Activated CD4-positive, alpha-beta T cell treated with anti-CD3 and anti-CD28 coated beads, Interleukin-2, amount 50 U/mL, for 24 hours (primary cell): ENCODE results near the gene MRPL24.

Experiments used
- DNase-seq, 2 donors: peaks; one replicate each; pipeline ENCODE4 v3.0.0-alpha.2; 2020; ENCODE audit warnings: low read depth in 1 of 2, low spot score in 1 of 2

Gene MRPL24

GRCh38 chr1:156744344-156744743, 3.5 kb upstream of the MRPL24 start:
- DNase-seq, result no peak

GRCh38 chr1:156743367-156744302, 2.7 kb upstream of the MRPL24 start:
- no peak for DNase-seq

- DNase-seq, result no peak
These were observed 1.9 kb upstream of the MRPL24 start for GRCh38 chr1:156742801-156743200.

- no peak for DNase-seq
These were observed 1.1 kb upstream of the MRPL24 start for GRCh38 chr1:156742017-156742416.

- no peak for DNase-seq
These were observed 644 bp upstream of the MRPL24 start for GRCh38 chr1:156741481-156741983.

- DNase-seq, result no peak
These were observed 599 bp downstream of the MRPL24 start for GRCh38 chr1:156740237-156740740.

GRCh38 chr1:156738916-156739315, 2.0 kb downstream of the MRPL24 start:
- no peak for DNase-seq

GRCh38 chr1:156738407-156738806, 2.5 kb downstream of the MRPL24 start:
- DNase-seq, result no peak

- no peak for DNase-seq
These were observed 6.8 kb downstream of the MRPL24 start for GRCh38 chr1:156733989-156734584.

GRCh38 chr1:156728599-156729462, 12.1 kb downstream of the MRPL24 start, which contains the start of gene ISG20L2:
ISG20L2 (minus strand) TSS chr1:156728766; CDS start chr1:156727652, 1,114 bp downstream.
- DNase-seq, result peak; percentile 88 to 93

- peak in 1 of 2 donors; percentile 72 for DNase-seq
These were observed 12.8 kb downstream of the MRPL24 start, which contains the start of gene METTL25B for GRCh38 chr1:156727926-156728598. METTL25B (plus strand) TSS chr1:156728469; CDS start chr1:156729105, 636 bp downstream.

GRCh38 chr1:156727492-156727891, 13.4 kb downstream of the MRPL24 start:
- DNase-seq, result no peak

GRCh38 chr1:156726549-156727226, 14.2 kb downstream of the MRPL24 start:
- peak in 1 of 2 donors; percentile 30 for DNase-seq

- peak; percentile 64 to 67 for DNase-seq
These were observed 15.1 kb downstream of the MRPL24 start for GRCh38 chr1:156725683-156726280.

- DNase-seq, result no peak
These were observed 19.4 kb downstream of the MRPL24 start for GRCh38 chr1:156721535-156721934.

GRCh38 chr1:156721131-156721530, 19.8 kb downstream of the MRPL24 start:
- no peak for DNase-seq

- DNase-seq, result no peak
These were observed 23.5 kb downstream of the MRPL24 start for GRCh38 chr1:156717351-156717750.

GRCh38 chr1:156714830-156715229, 26.1 kb downstream of the MRPL24 start:
- DNase-seq, result no peak

- DNase-seq, result no peak
These were observed 28.3 kb downstream of the MRPL24 start for GRCh38 chr1:156712626-156713025.
